Ramos (cell line): ENCODE results near the gene TKTL2.
"Not testable (repeated sequence)": the region's sequence is repeated elsewhere in the genome, so short reads cannot be mapped to it uniquely, and the experiment has no call there.

ENCODE experiments used
- in situ Hi-C: fragments of 300-500 bp; cut with MboI; formaldehyde crosslinking; loops from one replicate; pipeline ENCODE4 v1.14.3; 2022; ENCODE audit warnings: low sequenced_read_pairs; ENCODE audit not compliant: unreplicated experiment

TKTL2 gene

DNA sequence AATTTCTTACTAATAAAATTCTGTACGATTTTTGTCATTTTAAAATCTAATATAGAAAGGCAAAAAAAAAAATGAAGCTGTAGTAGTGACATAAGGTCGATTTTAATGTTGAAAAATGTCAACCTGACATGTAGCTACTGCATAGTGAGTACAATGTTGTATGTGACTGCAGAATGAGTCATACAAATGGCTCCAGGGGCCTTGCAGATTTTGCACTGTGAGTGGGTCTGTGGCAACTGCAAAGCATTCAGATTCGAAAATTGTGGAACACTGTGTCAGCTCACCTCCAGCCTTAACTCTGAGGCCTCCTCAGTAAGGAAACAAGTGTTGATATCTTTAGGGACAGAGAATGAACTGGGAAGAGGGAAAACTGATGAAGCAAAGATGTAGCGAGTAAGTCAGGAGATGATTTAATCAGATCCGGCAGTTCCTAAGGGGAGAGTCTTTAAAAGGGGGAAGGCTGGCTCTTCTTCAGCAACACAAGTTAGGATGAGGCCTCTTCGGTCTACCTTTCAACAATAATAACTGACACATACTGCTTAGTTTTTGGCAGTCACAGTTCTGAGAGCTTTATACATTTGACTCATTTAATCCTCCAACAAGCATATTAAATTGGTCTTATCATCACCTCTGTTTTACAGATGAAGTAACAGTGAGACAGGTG, 24.9 kb downstream of the TKTL2 start:
- in situ Hi-C loops = no loop called here

DNA sequence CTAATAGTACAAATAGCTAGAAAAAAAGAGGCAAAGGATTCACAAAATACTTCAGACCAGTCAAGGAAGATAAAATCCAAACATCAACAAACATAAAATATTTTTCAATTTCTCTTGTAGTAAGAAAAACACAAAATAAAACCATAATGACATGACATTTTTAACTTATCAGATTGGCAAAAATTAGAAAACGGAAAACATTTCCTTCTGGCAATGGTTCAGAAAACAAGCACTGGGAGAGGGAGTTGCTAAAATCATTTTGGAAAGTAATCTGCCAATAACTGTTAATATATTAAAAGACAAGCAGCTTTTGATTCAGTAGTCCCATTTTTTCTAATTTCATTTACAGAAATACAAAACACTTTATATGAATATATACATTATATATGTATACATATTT, 26.1 kb downstream of the TKTL2 start:
- in situ Hi-C loops = no loop called here

DNA sequence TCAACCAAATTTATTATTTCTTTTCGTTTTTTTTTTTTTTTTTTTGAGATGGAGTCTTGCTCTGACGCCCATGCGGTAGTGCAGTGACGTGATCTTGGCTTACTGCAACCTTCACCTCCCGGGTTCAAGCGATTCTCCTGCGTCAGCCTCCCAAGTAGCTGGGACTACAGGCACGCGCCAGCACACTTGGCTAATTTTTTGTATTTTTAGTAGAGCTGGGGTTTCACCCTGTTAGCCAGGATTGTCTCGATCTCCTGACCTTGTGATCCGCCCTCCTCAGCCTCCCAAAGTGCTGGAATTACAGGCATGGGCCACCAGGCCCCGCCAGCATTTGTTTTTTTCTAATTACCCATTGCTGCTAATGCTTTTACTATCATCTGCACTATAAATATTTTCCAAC, 26.5 kb downstream of the TKTL2 start:
- in situ Hi-C loops = not testable (repeated sequence)

DNA sequence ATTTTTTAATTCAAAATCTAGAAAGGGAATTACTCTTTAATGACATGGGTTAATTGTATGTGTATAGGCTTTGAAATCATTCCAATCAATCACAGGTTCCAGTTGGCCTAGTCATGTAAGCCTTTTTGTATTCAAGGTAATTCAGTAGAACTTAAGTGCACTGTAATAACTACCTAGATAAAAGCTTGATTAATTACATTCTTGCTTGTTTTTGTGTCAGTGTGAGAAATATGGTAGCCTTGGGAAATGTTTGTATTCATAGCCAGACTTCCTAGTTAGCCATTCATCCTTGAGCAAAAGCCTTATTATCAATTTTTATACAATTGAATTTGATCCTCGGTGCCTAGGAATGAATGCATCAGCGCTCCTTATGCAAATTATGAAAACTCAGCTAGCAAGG, 33.5 kb downstream of the TKTL2 start:
- in situ Hi-C loops = no loop called here
